Peyer's patch (tissue), 4 donors: Measurements from ENCODE around the gene FURIN. TPM values are rescaled to one million over a fixed set of nuclear protein-coding genes. Genes with fewer than 3 reads are reported as not detected.

Experiments used
- DNase-seq, 3 donors: peaks; one replicate each; pipeline ENCODE4 v3.0.0-alpha.2; 2017 to 2019
- H3K27ac ChIP-seq, 4 donors: fragments of 200-600 bp; sonication (generic); one replicate each; pipeline ENCODE4 v1.5.1; 2016 to 2019
- H3K27me3 ChIP-seq, 2 donors: fragments of 200-600 bp; sonication (generic); one replicate each; pipeline ENCODE4 v1.5.1; 2019
- H3K36me3 ChIP-seq, 3 donors: fragments of 200-600 bp; sonication (generic); one replicate each; pipeline ENCODE4 v1.5.1; 2016 to 2019
- H3K4me1 ChIP-seq, 4 donors: fragments of 200-600 bp; sonication (generic); one replicate each; pipeline ENCODE4 v1.5.1; 2016 to 2019
- H3K4me3 ChIP-seq, 4 donors: fragments of 200-600 bp; sonication (generic); 1 replicate in 3 of 4; 2 replicates in 1 of 4; pipeline ENCODE4 v1.5.1; 2016 to 2019; ENCODE audit warnings: mild to moderate bottlenecking in 1 of 4
- H3K9me3 ChIP-seq, 4 donors: fragments of 200-600 bp; sonication (generic); one replicate each; pipeline ENCODE4 v1.5.1; 2016 to 2019; ENCODE audit warnings: mild to moderate bottlenecking in 1 of 4
- POLR2A ChIP-seq, 2 donors: fragments of 450-650 bp; IDR thresholded peaks; one replicate each; pipeline ENCODE4 v1.5.1; 2017; ENCODE audit warnings: antibody characterized with exemption in 2 of 2, mild to moderate bottlenecking in 2 of 2, moderate library complexity in 2 of 2
- total RNA-seq, 4 donors: library from RNA; depleted of rRNA; stranded (reverse); fragments of >200 nt; gene quantifications; one replicate each; pipeline ENCODE4 v1.1.0, GENCODE V29; 2016
- TF ChIP-seq, protein P1 (sequence below), 6 experiments: fragments of 450-650 bp in 4 of 6; fragments of 200-600 bp in 2 of 6; sonication (generic) in 1 of 6; IDR thresholded peaks; one replicate each; pipeline ENCODE4 v1.5.1; 2017 to 2019; ENCODE audit warnings: antibody characterized with exemption in 6 of 6, mild to moderate bottlenecking in 3 of 6, moderate library complexity in 1 of 6

FURIN gene
- total RNA-seq, 4 donors from 2014 or later = 53.6 to 76.7 (median 70.1) TPM

DNA sequence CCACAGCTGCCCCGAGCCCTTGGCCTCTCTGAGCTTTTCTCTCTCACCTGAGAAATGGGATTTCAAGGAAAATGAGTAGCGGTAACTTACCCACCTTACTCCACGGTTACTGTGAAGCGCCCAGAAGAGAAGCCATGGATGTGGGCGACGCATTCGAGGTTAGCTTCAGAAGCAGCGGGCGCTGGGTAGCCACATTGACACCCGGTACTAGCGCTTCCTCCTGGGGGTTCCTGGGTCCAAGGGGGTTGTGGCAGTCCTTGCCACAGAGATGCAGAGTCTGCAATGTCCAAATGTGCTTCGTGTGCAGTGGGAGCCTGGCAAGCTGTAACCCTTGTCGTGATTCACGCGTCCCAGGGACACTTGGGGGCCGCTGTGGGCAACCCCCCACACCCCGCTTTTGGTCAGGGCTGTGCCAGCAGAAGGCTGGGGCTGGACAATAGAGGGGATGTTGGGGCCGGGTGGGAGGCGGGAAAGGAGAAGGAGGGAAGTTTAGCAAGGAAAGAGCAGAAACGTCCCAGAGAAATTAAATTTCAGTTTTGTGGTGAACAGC lies 41.4 kb upstream of the FURIN start:
- no peak for DNase-seq
- no peak for TF ChIP-seq POLR2A (IDR thresholded peaks at IDR 0.05)
- TF ChIP-seq, protein P1, sequence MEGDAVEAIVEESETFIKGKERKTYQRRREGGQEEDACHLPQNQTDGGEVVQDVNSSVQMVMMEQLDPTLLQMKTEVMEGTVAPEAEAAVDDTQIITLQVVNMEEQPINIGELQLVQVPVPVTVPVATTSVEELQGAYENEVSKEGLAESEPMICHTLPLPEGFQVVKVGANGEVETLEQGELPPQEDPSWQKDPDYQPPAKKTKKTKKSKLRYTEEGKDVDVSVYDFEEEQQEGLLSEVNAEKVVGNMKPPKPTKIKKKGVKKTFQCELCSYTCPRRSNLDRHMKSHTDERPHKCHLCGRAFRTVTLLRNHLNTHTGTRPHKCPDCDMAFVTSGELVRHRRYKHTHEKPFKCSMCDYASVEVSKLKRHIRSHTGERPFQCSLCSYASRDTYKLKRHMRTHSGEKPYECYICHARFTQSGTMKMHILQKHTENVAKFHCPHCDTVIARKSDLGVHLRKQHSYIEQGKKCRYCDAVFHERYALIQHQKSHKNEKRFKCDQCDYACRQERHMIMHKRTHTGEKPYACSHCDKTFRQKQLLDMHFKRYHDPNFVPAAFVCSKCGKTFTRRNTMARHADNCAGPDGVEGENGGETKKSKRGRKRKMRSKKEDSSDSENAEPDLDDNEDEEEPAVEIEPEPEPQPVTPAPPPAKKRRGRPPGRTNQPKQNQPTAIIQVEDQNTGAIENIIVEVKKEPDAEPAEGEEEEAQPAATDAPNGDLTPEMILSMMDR (IDR thresholded peaks at IDR 0.05) = no peak
- no peak overlapping the region for H3K4me3 ChIP-seq

DNA sequence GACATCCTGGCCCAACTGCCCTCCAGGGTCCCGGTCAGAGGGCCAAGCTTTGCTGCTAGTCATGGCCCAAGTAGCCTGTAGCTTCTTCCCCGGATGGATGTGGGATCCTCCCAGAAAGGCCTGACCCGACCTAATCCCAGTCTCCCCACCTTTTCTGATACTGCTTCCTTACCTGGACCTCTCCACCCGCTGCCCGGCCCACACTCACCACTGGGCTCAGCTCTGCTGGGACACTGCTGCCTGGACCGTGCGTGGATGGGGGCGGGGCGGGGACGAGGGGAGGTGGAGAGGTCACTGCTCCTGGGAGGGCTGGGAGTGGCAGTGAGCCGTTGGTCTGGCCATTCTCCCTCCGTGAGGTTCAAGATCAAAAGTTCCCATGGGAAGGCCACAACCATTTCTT lies 40.3 kb upstream of the FURIN start:
- Histone ChIP-seq H3K4me1 (peaks cover 0 to 11% (median 2%) of the 10 kb centered on the region in 4 donors), H3K9me3 (no peaks in the 10 kb centered on the region), H3K27me3 (no peaks in the 10 kb centered on the region), H3K27ac (no peak overlapping the region), H3K4me3 (no peak overlapping the region), H3K36me3 (no peaks in the 10 kb centered on the region)
- TF ChIP-seq, protein P1 (IDR thresholded peaks at IDR 0.05) = no peak
- TF ChIP-seq POLR2A (IDR thresholded peaks at IDR 0.05) = no peak
- DNase-seq = no peak

More for the DNA sequence above, 41.4 kb upstream of the FURIN start:
- Histone ChIP-seq H3K27me3 (no peaks in the 10 kb centered on the region), H3K36me3 (no peaks in the 10 kb centered on the region), H3K27ac (no peak overlapping the region), H3K9me3 (no peaks in the 10 kb centered on the region), H3K4me1 (peaks cover 0 to 11% (median 2%) of the 10 kb centered on the region in 4 donors)

DNA sequence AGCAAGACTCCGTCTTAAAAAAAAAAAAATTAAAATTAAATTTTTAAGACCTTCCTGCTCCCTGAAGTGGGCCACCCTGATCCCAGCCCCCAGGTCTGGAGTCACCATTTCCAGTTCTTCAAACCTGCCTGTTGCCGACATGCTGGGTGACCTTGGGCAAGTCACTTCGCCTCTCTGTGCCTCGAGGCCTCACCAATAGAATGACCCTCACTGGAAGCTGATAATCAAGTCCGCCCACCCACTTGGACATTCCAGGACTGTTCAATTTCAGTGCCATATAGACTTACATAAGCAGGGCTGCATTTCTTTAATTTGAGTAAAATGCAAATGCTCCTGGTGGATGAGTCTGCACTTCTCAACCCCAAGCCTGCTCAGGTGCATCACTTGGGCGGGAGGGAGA lies 39.3 kb upstream of the FURIN start:
- Histone ChIP-seq H3K27me3 (no peaks in the 10 kb centered on the region), H3K27ac (no peak overlapping the region)

DNA sequence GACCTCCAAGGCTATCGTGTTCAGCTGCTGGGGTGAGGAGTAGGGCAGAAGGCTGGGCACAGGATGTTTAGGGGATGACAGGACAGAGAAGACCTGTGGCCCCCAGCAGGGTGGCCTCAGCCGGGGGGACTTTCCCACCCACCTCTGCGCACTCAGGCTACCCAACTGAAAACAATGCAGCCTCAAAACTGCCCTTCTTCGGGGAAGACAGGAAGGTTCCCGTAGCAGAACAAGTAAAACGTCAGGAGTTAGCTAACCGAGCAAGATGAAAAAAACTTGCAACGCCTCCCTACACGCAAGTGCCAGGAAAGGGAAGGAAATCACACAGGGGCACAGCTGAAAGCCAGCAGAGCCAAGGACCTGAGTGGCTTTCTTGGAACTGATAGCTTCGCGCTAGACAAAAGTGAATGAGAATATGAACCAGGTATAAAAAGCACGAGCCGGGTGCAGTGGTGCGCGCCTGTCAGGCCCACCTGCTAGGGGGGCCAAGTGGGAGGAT lies 38.4 kb upstream of the FURIN start:
- H3K27ac ChIP-seq = peak overlapping the region; percentile 10 to 39 (median 15)
- H3K4me3 ChIP-seq = no peak overlapping the region
- no peaks in the 10 kb centered on the region for H3K4me1 ChIP-seq
- TF ChIP-seq, protein P1 (IDR thresholded peaks at IDR 0.05) = no peak
- no peaks in the 10 kb centered on the region for H3K36me3 ChIP-seq
- no peaks in the 10 kb centered on the region for H3K27me3 ChIP-seq
- no peaks in the 10 kb centered on the region for H3K9me3 ChIP-seq
- DNase-seq = peak in 1 of 3 donors; percentile 62

More for the DNA sequence above, 39.3 kb upstream of the FURIN start:
- no peaks in the 10 kb centered on the region for H3K9me3 ChIP-seq
- no peak overlapping the region for H3K4me3 ChIP-seq
- no peak for DNase-seq
- H3K4me1 ChIP-seq = peaks cover 0 to 5% (median 0%) of the 10 kb centered on the region in 4 donors
- TF ChIP-seq POLR2A (IDR thresholded peaks at IDR 0.05) = no peak
- TF ChIP-seq, protein P1 (IDR thresholded peaks at IDR 0.05) = no peak
- H3K36me3 ChIP-seq = no peaks in the 10 kb centered on the region

DNA sequence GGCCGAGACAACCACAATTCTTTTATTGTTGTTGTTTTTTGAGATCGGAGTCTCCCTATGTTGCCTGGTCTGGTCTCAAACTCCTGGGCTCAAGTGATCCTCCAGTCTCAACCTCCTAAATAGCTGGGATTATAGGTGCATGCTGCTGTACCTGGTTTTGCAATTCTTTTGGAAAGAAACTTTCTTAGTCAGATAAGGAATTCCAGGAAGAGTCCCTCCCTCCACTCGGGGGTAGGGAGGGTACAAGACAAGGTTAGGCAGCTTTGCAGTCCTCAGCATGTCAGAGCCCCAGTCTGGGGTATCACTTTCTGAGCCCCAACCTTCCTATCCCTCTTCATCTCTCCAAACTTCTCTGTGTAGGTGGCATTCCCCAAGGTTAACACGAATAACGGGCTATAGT lies 33.8 kb upstream of the FURIN start:
- Histone ChIP-seq H3K4me1 (peaks cover 3 to 29% (median 17%) of the 10 kb centered on the region in 4 donors), H3K9me3 (no peaks in the 10 kb centered on the region), H3K27ac (no peak overlapping the region), H3K27me3 (no peaks in the 10 kb centered on the region), H3K4me3 (no peak overlapping the region), H3K36me3 (no peaks in the 10 kb centered on the region)
- DNase-seq = no peak
- no peak for TF ChIP-seq POLR2A (IDR thresholded peaks at IDR 0.05)
- TF ChIP-seq, protein P1 (IDR thresholded peaks at IDR 0.05) = no peak
